ENCODE measurements around the gene HS3ST4. TPM values are rescaled to one million over a fixed set of nuclear protein-coding genes. Genes with fewer than 3 reads are reported as not detected.

The HS3ST4 gene
- total RNA-seq, 1 experiment from 2014 or later, result not detected

- ChIA-PET RAD21 (ENCODE audit: low non-redundant PET in 1 of 2, low total read pairs in 2 of 2, uncharacterized antibody in 2 of 2, unreplicated experiment in 2 of 2) (no interaction called here), CTCF (no interaction called here), POLR2A (no interaction called here)
- no peak for DNase-seq (ENCODE audit: low read depth, low spot score)
- H3K4me1 ChIP-seq (ENCODE audit: control insufficient read depth in 1 of 2, insufficient read depth in 2 of 2, low read length in 2 of 2), result no peaks in the 10 kb centered on the region
- H2AFZ ChIP-seq (ENCODE audit: low read depth, low read length, poor library complexity, severe bottlenecking), result no peak overlapping the region
- no peaks in the 10 kb centered on the region for H3K36me3 ChIP-seq (ENCODE audit: control insufficient read depth in 1 of 2, insufficient read depth in 2 of 2, low read length in 2 of 2)
- no peaks in the 10 kb centered on the region for H3K9me2 ChIP-seq (ENCODE audit: insufficient read depth)
- H3K4me2 ChIP-seq (ENCODE audit: low read length), result no peak overlapping the region
- no TSS peak for BruUV-seq (replicated peaks)
- no peaks in the 10 kb centered on the region for H3K27me3 ChIP-seq (ENCODE audit: insufficient read depth, low read length)
- TF ChIP-seq FOSL1 (IDR thresholded peaks at IDR 0.05; ENCODE audit: low read depth) (no peak), JUND (IDR thresholded peaks at IDR 0.05) (no peak), EZH2phosphoT487 (IDR thresholded peaks at IDR 0.05; ENCODE audit: borderline replicate concordance) (no peak), REST (IDR thresholded peaks at IDR 0.05; ENCODE audit: low read depth) (no peak), ZNF274 (IDR thresholded peaks at IDR 0.05; ENCODE audit: low read depth, low read length) (no peak), POLR2A (IDR thresholded peaks at IDR 0.05; ENCODE audit: borderline replicate concordance, extremely low read depth, insufficient read depth, insufficient read length) (no peak), ZBTB33 (IDR thresholded peaks at IDR 0.05; ENCODE audit: extremely low read depth, insufficient replicate concordance, low read length) (no peak), TCF7L2 (IDR thresholded peaks at IDR 0.05; ENCODE audit: borderline replicate concordance, extremely low read depth, insufficient read depth, insufficient read length) (no peak), POLR2AphosphoS5 (IDR thresholded peaks at IDR 0.05; ENCODE audit: low read depth, low read length) (no peak), CEBPB (IDR thresholded peaks at IDR 0.05; ENCODE audit: low read depth) (no peak)
- H3K4me3 ChIP-seq (replicated peaks in 1 of 2; ENCODE audit: low read depth in 1 of 2, low read length in 2 of 2), result no peak overlapping the region
- H3K79me2 ChIP-seq (ENCODE audit: insufficient read depth, low read length), result no peaks in the 10 kb centered on the region
- intact Hi-C loops (cut with micrococcal nuclease), result no loop called here
- no peaks in the 10 kb centered on the region for H3K9me3 ChIP-seq (ENCODE audit: control insufficient read depth in 1 of 2, insufficient read depth in 1 of 2, low read depth in 1 of 2, low read length in 2 of 2)
- H3K9ac ChIP-seq (ENCODE audit: low read length), result no peak overlapping the region
- H3K27ac ChIP-seq (ENCODE audit: low read depth, low read length), result no peak overlapping the region
- H4K20me1 ChIP-seq (ENCODE audit: insufficient read depth), result no peaks in the 10 kb centered on the region
- no peak for ATAC-seq
These were observed 203.6 kb downstream of the HS3ST4 start for GRCh38 chr16:25895380-25895779.

Measured in HCT116 (cell line).